Measurements from ENCODE around the gene WDR90.
A peak's percentile ranks its signal among the peaks of the same experiment; 100 is the strongest.

Gene WDR90

GRCh38 chr16:659618-660017, 10.5 kb downstream of the WDR90 start:
- Mint-ChIP-seq H3K4me1 (peaks cover 5% of the 10 kb centered on the region), H3K36me3 (ENCODE audit: low read depth) (peaks cover 2% of the 10 kb centered on the region), H3K9me3 (no peaks in the 10 kb centered on the region), H3K27me3 (no peaks in the 10 kb centered on the region), H3K4me3 (no peak overlapping the region), H3K27ac (no peak overlapping the region)
- DNase-seq (no peak), ATAC-seq (no peak)

GRCh38 chr16:660132-660458, 10.9 kb downstream of the WDR90 start:
- Mint-ChIP-seq H3K27me3 (no peaks in the 10 kb centered on the region), H3K36me3 (ENCODE audit: low read depth) (peaks cover 2% of the 10 kb centered on the region), H3K27ac (no peak overlapping the region), H3K9me3 (no peaks in the 10 kb centered on the region), H3K4me1 (peaks cover 5% of the 10 kb centered on the region), H3K4me3 (no peak overlapping the region)
- ATAC-seq (no peak), DNase-seq (no peak)

- H3K27ac Mint-ChIP-seq, result no peak overlapping the region
- peaks cover 5% of the 10 kb centered on the region for H3K4me1 Mint-ChIP-seq
- DNase-seq (peak; percentile 68), ATAC-seq (peak; percentile 47)
- no peak overlapping the region for H3K4me3 Mint-ChIP-seq
- no peaks in the 10 kb centered on the region for H3K27me3 Mint-ChIP-seq
- no peaks in the 10 kb centered on the region for H3K9me3 Mint-ChIP-seq
- H3K36me3 Mint-ChIP-seq (ENCODE audit: low read depth), result peaks cover 2% of the 10 kb centered on the region
Observed at GRCh38 chr16:660459-661183, 11.5 kb downstream of the WDR90 start.

GRCh38 chr16:661184-661821, 12.1 kb downstream of the WDR90 start:
- DNase-seq (no peak), ATAC-seq (no peak)
- H3K27me3 Mint-ChIP-seq, result no peaks in the 10 kb centered on the region
- peaks cover 5% of the 10 kb centered on the region for H3K4me1 Mint-ChIP-seq
- H3K4me3 Mint-ChIP-seq, result no peak overlapping the region
- H3K9me3 Mint-ChIP-seq, result no peaks in the 10 kb centered on the region
- peaks cover 2% of the 10 kb centered on the region for H3K36me3 Mint-ChIP-seq (ENCODE audit: low read depth)
- no peak overlapping the region for H3K27ac Mint-ChIP-seq

- DNase-seq (no peak), ATAC-seq (no peak)
- Mint-ChIP-seq H3K4me3 (no peak overlapping the region), H3K36me3 (ENCODE audit: low read depth) (peaks cover 2% of the 10 kb centered on the region), H3K4me1 (peaks cover 5% of the 10 kb centered on the region), H3K27ac (no peak overlapping the region), H3K27me3 (no peaks in the 10 kb centered on the region), H3K9me3 (no peaks in the 10 kb centered on the region)
Observed at GRCh38 chr16:662095-662494, 12.9 kb downstream of the WDR90 start.

- H3K27ac Mint-ChIP-seq, result no peak overlapping the region
- DNase-seq, result no peak
- H3K4me1 Mint-ChIP-seq, result peaks cover 6% of the 10 kb centered on the region
- ATAC-seq, result no peak
- H3K27me3 Mint-ChIP-seq, result no peaks in the 10 kb centered on the region
- H3K9me3 Mint-ChIP-seq, result no peaks in the 10 kb centered on the region
- H3K36me3 Mint-ChIP-seq (ENCODE audit: low read depth), result peaks cover 2% of the 10 kb centered on the region
- H3K4me3 Mint-ChIP-seq, result no peak overlapping the region
Observed at GRCh38 chr16:662597-662996, 13.4 kb downstream of the WDR90 start.

- DNase-seq (no peak), ATAC-seq (no peak)
- H3K27me3 Mint-ChIP-seq, result no peaks in the 10 kb centered on the region
- no peak overlapping the region for H3K27ac Mint-ChIP-seq
- peaks cover 6% of the 10 kb centered on the region for H3K4me1 Mint-ChIP-seq
- H3K36me3 Mint-ChIP-seq (ENCODE audit: low read depth), result peaks cover 7% of the 10 kb centered on the region
- no peaks in the 10 kb centered on the region for H3K9me3 Mint-ChIP-seq
- H3K4me3 Mint-ChIP-seq, result no peak overlapping the region
Observed at GRCh38 chr16:666572-666971, 17.4 kb downstream of the WDR90 start.

GRCh38 chr16:667113-667779, 18.1 kb downstream of the WDR90 start:
- ATAC-seq (no peak), DNase-seq (no peak)
- Mint-ChIP-seq H3K4me1 (peaks cover 6% of the 10 kb centered on the region), H3K27ac (peak overlapping the region; percentile 86), H3K36me3 (ENCODE audit: low read depth) (peaks cover 7% of the 10 kb centered on the region), H3K9me3 (no peaks in the 10 kb centered on the region), H3K4me3 (peak overlapping the region; percentile 76), H3K27me3 (no peaks in the 10 kb centered on the region)

GRCh38 chr16:667780-668518, 18.8 kb downstream of the WDR90 start, which contains the start of gene RHOT2:
Gene RHOT2 (plus strand): TSS chr16:668132. CDS start chr16:668200, 68 bp downstream.
- H3K4me1 Mint-ChIP-seq, result peaks cover 6% of the 10 kb centered on the region
- DNase-seq (peak; percentile 96), ATAC-seq (peak; percentile 96)
- no peaks in the 10 kb centered on the region for H3K27me3 Mint-ChIP-seq
- H3K9me3 Mint-ChIP-seq, result no peaks in the 10 kb centered on the region
- peaks cover 5% of the 10 kb centered on the region for H3K36me3 Mint-ChIP-seq (ENCODE audit: low read depth)
- peak within 1 kb of the TSS; percentile 76 for H3K4me3 Mint-ChIP-seq
- peak within 1 kb of the TSS; percentile 86 for H3K27ac Mint-ChIP-seq

GRCh38 chr16:668519-669171, 19.5 kb downstream of the WDR90 start:
- DNase-seq (no peak), ATAC-seq (no peak)
- peaks cover 6% of the 10 kb centered on the region for H3K4me1 Mint-ChIP-seq
- peaks cover 5% of the 10 kb centered on the region for H3K36me3 Mint-ChIP-seq (ENCODE audit: low read depth)
- H3K4me3 Mint-ChIP-seq, result peak overlapping the region; percentile 76
- H3K27me3 Mint-ChIP-seq, result no peaks in the 10 kb centered on the region
- peak overlapping the region; percentile 67 for H3K27ac Mint-ChIP-seq
- no peaks in the 10 kb centered on the region for H3K9me3 Mint-ChIP-seq

GRCh38 chr16:669666-670065, 20.5 kb downstream of the WDR90 start:
- peaks cover 6% of the 10 kb centered on the region for H3K4me1 Mint-ChIP-seq
- ATAC-seq (no peak), DNase-seq (no peak)
- no peak overlapping the region for H3K27ac Mint-ChIP-seq
- H3K4me3 Mint-ChIP-seq, result peak overlapping the region; percentile 76
- peaks cover 5% of the 10 kb centered on the region for H3K36me3 Mint-ChIP-seq (ENCODE audit: low read depth)
- no peaks in the 10 kb centered on the region for H3K27me3 Mint-ChIP-seq
- H3K9me3 Mint-ChIP-seq, result no peaks in the 10 kb centered on the region

- Mint-ChIP-seq H3K4me3 (no peak overlapping the region), H3K4me1 (peaks cover 6% of the 10 kb centered on the region), H3K27ac (no peak overlapping the region), H3K9me3 (no peaks in the 10 kb centered on the region), H3K27me3 (no peaks in the 10 kb centered on the region), H3K36me3 (ENCODE audit: low read depth) (peaks cover 5% of the 10 kb centered on the region)
- ATAC-seq, result no peak
- no peak for DNase-seq
Observed at GRCh38 chr16:670485-671352, 21.6 kb downstream of the WDR90 start.

- H3K9me3 Mint-ChIP-seq, result no peaks in the 10 kb centered on the region
- H3K4me1 Mint-ChIP-seq, result peaks cover 6% of the 10 kb centered on the region
- no peak overlapping the region for H3K4me3 Mint-ChIP-seq
- peaks cover 5% of the 10 kb centered on the region for H3K36me3 Mint-ChIP-seq (ENCODE audit: low read depth)
- peaks cover 1% of the 10 kb centered on the region for H3K27me3 Mint-ChIP-seq
- DNase-seq (no peak), ATAC-seq (no peak)
- H3K27ac Mint-ChIP-seq, result no peak overlapping the region
Observed at GRCh38 chr16:671353-672131, 22.4 kb downstream of the WDR90 start.

Measured in activated naive CD8-positive, alpha-beta T cell treated with anti-CD3 and anti-CD28 coated beads, Interleukin-2, amount 50 U/mL, for 24 hours (primary cell).